GM19099 (cell line): Measurements from ENCODE around the gene DNAH17.

ENCODE experiments used
- POLR2A ChIP-seq: IDR thresholded peaks from 3 replicates; pipeline ENCODE4 v1.6.1; 2011; ENCODE audit warnings: low read depth; ENCODE audit not compliant: insufficient read length; ENCODE audit errors: extremely low read depth

The DNAH17 gene

DNA sequence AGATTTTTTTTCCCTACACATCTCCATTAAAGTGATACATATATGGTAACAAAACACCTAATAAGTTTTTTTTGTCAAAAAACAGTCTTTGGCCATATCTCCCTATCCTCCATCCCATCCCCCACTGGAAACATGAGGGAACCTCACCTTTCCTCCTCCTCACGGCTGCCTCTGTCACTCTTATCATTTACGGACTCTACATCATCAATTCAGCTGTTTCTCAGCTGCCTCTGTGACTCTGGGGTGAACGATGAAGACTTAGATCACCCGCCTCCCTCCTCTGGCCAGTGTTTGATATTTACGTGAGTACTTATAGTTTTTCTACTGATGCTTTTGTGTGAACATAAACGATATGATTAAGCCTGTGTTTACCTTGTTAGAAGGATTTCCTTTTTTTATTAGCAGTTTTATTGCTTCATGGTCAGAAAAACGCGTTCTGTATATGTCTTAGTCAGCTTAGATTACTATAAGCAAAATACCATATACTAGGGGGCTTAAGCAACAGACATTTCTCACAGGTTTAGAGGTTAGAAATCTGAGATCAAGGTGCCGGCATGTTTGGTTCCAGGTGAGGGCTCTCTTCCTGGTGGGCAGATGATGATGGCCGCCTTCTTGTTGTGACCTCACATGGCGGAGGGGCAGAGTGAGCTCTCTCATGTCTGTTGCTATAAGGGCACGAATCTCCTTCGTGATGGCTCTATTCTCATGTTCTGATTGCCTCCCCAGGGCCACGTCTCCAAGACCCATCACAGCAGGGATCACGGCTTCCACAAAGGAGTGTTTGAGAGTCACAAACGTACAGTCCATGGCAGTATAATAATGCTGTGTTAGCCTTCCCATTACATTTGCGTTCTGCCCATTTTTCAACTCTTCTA lies 32.1 kb downstream of the DNAH17 start:
- TF ChIP-seq POLR2A, result no peak

DNA sequence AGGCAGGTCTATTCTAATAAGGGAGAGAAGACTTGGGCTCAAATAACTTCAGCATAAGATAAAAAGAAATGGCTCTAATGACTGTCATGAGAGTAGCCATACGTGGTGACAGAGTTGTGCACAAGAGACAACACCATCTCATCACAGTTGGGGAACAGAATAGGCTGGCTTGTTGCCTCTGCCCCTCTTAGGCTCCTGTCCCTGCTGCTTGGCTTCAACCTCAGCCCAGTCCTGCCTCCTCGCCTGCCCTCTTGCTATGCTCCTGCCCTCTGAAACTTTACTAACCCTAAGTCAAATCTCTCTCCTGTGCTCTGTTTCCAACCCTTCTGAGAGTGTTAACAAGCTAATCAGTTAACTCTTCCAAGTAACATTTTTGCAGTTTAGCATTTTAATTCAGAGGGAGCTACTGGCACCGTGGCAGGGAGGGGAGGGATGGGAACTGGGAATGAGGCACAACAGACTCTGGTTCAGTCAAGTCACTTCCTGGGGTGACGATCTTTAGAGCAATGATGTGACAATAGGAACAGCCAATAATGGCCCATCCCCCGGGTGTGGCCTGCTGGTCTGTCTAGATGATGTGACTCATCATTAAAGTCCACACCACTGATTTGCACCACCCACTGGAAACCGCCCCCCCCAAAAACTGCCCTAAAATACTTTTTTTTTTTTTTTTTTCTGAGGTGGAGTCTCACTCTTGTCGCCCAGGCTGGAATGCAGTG lies 35.5 kb downstream of the DNAH17 start:
- no peak for TF ChIP-seq POLR2A

DNA sequence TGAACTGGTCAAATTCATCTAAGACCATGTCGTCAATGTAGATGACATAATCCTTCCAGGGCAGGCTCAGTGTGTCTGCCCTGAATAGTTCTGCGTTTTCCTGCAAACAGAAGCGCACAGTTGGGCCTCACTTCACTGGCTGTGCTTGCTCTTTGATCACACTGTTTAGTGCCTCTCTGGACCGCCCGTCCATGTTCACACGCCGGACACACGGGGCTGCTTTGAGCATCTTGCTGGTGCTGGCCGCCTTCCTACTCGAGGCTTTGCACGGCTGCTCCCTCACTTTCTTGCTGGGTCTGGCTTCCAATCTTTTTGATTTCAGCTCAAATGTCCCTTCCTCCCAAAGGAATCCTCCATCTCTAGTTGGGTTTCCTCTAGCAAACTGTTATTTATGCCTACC lies 37.4 kb downstream of the DNAH17 start:
- TF ChIP-seq POLR2A, result no peak

DNA sequence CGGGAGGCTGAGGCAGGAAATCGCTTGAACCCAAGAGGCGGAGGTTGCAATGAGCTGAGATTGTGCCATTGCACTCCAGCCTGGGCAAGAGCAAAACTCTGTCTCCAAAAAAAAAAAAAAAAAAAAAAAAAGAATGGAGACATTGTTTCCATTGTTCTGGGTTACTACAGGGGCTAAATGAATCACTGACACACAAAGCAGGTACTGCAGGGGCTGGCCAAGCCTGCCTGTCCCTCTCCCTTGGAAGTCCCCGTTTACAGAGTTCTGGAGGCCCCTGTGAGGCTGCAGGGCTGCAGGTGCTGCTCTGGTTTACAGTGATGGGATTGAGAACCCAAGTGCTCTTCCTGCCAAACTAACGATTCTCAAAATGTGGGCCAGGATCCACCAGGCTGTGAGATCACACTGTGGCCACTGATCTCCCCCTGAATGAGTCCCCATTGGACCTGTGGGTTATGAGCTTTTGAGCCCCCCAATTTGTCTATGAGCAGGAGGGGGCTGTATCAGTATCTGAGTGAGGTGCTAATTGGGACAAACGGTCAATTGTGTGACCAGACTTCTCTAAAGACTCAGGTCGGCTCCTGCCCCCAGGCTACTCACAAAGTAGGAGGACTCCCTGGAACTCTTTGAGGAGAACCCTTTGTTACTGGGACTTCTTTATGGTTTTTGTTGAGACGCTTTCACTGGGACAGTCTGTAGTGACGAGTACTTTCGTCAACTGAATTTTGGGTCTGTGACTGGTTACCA lies 39.0 kb downstream of the DNAH17 start:
- no peak for TF ChIP-seq POLR2A

DNA sequence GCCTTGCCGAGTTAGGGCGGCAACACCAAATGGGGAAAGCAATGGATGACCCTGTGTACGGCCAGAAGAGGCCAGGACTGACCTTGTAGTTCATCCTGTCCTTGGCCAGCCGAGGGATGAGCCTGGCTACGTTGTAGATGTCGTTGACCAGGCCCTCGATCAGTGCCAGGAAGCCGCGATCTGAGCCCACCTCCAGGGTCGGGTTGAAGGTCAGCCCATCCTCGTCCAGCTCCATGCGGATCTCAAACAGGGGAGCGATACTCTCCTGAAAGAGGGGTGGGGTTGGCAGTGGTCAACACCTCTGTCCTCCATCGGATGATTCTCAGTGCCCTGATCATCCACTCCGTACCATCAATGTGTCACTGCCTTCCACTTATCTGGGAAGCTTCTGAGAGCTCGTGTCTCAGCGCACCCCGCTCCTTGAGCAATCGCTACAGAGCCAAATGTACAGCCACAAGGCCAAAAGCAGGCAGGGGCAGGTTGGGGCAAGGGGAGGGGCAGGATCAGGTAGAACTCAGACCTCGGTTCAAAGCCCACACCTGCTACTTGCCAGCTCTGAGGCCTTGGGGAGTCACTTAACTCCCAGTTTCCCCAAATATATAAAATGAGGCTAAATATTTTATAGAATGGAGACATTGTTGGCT lies 39.9 kb downstream of the DNAH17 start:
- no peak for TF ChIP-seq POLR2A

DNA sequence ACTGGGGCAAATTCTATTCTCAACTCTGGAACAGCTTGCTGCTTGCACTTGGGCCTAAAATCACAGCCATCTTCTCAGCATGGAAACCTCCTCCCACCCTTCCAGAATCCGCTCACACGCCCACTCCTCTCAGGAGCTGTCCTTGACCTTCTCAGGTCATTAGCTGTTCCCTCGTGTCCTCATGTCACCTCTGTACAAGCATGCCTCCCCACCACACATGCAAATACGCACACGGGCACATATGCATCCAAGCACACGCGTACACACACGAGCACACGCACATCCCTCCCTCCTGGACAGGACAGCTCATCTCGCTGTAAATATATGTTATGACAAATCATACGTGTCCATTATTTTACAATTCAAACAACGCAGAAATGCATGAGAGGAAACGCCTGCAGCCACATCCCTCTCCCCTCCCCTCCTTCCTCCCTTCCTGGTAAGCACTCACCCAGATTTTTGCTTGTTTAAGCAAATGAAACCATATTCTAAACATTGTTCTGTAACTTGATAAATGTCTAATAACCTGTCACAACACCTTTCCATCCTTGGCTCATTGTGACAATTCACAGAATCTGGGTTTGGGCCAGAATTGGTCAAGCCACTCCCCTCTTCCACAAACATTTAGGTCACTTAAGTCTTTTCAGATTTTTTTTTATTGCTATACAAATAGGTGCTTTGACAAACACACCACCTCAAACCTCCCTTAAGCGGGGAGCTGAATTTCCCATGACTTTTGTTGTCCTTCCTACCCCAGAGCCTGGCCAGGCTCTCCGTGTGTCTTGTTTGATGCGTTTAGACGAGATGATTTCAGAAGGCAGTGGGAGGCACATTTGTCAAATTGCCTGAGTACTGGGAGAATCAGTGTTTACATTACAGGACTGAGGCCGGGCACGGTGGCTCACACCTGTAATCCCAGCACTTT lies 41.7 kb downstream of the DNAH17 start:
- TF ChIP-seq POLR2A, result no peak

DNA sequence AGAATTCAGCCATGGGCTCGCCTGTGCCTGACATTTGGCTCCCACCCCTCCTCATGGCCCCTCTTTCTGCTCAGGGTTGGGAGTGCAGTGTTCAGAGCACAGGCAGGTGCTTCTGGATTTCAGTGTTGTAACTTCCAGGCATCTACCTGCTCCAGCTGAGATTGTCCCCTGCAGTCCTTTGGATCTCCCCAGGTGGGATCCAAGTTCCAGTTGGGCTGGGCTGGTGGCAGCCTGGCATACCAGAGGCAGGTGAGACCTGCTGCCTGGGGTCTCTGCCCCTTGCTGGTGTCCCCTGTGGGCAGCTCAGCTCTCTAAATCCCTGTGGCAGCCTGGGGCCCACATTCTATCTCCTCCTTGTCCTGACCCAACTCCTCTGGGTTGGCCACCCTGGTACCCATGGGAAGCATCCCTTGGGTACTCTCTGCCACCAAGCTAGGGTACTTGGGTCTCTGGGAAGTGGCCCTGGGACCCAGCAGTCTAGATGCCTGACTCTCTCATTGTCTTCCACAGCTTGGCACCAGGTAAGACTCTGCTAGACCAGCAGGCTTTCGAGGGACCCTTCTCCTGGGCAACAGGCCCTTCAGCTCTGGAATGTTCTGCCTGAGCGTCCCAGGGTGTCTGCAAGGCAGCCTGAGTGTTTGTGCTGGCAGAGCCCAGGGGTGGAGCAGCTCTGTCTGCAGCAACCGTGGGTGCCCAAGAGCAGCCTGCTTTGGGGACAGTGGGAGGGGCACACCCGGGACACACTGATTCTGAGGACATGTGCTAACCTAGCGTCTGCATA lies 42.5 kb downstream of the DNAH17 start:
- TF ChIP-seq POLR2A, result no peak

DNA sequence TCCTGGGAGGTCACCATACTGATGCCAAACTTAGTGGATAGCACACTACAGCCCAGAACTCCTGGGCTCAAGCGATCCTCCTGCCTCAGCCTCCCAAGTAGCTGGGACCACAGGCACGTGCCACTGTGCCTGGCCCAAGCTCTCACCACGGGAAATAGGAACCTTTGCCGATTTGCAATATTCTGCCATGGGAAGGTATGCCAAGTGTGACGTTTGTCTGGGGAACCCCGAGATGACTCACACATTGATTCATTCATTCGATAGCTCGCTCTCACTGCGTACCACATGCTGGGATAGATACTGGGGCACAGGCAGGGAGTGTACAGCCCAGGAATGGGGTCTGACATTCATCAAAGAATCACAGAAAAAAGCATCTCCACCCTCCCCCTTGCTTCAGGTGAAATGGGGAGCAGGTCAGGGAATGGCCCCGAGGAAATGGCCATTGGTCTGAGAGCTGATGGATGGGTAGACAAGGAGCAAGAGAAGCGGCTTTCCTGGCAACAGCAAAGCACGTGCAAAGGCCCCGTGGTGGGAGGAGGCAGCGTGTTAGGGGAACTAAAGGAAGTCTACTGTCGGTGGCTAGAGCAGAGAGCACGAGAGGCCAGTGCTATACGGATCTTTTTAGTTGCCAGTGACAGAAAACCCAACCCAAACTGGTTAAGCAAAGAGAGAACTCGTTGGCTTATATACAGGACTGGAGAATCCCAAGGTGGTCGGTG lies 44.1 kb downstream of the DNAH17 start:
- TF ChIP-seq POLR2A, result no peak

DNA sequence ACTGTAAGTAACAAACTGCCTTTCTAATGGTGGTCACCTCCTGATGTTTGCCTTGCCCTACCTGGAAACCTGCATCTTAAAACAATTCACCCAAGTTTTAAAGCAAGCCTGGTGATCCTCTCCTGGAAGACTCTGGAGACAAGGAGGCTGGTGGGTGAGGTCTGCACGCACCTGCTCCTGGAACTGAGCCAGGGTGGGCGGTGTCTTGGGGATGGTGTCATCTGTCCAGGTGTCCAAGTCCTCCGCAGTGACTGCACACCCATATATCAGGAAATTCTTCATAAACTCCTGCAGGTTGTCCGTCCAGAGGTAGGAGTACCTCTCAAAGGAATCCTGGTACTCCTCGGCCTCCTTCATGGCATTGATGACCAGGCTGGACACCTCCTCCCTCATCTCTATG lies 44.9 kb downstream of the DNAH17 start:
- no peak for TF ChIP-seq POLR2A

DNA sequence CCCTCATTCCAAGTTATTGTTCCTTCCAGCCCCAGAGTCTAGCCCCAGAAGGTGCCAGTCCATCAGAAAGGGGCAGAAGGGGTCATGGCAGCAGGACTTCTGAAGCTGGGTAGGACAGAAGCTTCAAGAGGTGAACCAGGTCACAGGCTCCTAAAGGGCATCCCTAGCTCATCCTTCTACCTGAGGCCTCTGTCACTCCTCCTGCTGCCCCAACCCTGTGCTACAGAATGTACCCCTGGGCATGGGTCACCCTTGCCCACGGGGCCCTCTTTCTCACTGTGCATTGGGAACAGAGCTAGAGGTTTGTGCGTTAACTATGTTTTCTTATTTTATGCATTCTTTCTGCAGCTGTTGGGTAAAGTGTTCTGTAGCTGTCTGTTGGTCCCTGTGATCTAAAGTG lies 46.5 kb downstream of the DNAH17 start:
- no peak for TF ChIP-seq POLR2A

DNA sequence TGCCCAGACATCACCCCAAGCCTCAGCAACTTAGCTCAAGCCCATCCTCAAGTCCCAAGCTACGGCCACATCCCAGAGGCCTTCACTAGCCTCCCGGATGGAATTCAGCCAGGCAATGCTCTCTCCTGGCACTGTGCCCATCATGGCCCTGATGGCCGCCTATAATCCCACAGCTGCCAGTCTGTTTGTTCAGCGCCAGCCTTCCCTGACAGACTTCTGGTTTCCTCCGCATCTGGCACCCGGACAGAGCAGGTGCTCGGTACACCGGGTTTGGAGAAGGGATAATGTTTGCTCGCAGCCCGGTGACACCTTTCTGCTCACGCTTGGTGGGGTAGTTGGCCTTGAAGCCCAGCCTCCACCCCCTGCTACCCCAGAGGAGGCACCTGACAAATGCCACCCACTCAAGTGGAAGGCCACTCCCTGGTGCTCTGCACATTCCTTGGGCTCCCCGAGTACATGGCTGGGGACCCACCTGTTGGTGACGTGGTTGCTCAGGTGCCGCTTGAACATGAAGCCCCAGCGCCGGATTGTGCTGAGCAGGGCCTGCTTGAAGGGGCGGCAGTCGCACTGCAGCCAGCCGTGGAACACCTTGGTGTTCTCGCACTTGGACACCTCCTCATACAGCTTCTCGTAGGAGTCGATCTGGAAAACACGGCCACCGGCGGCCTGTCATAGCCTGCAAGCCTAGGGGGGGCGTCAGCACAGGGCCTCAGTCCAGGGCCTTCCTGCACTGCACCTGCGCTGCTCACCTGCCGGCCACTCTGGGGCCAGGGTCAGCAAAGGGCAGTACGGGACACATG lies 47.1 kb downstream of the DNAH17 start:
- no peak for TF ChIP-seq POLR2A

DNA sequence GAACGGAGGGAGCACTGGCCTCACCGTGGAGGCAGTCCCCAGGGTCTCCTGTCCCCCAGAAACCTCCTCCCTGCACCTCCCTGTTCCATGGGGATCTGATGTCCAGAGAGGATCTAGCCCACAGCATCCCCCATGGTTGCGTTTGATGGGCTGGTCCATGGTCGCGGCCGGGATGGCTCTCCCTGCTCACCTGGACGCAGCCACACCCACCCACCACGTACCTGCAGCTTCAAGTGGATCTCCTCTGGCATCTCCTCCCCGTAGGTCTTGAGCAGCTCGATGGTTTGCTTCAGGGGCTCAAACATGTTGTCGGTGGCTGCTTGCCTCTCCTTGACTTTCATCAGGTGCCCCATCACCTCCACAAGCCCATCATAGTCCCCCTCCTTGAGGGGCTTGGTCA lies 47.9 kb downstream of the DNAH17 start:
- no peak for TF ChIP-seq POLR2A

DNA sequence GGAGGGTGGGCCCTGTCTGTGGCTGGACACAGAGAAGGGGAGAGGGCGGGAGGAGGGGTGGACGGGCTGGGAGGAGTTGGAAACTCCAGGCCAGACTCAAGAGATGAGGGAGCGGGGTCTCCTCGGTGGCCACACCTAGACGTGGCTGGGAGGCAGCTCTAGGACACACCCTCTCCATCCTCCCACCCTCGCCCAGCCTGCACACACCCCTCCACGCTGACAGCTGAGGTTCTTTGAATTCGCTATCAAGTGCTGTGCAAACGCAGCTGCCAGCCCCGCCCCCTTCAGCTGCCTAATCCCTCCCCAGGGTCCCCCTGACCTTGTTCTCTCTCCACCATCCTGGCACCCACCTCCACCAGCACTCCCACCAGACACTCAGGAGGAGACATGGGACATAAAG lies 48.7 kb downstream of the DNAH17 start:
- TF ChIP-seq POLR2A, result no peak
